ENCODE measurements around the gene HJV. TPM values are rescaled to one million over a fixed set of nuclear protein-coding genes. Genes with fewer than 3 reads are reported as not detected.
"Not testable (repeated sequence)": the region's sequence is repeated elsewhere in the genome, so short reads cannot be mapped to it uniquely, and the experiment has no call there.

Gene HJV
- total RNA-seq, 2 donors from 2014 or later: not detected

- intact Hi-C loops (cut with DNase I): no loop called here
- TF ChIP-seq CTCF (IDR thresholded peaks at IDR 0.05) (no peak), POLR2A (IDR thresholded peaks at IDR 0.05) (no peak)
- 82 to 89% methylated on average over 25 to 27 of the region's 27 CpGs for WGBS, 2 donors
- H3K27ac ChIP-seq: no peak overlapping the region
- H3K4me1 ChIP-seq: peaks cover 20% of the 10 kb centered on the region
- H3K9me3 ChIP-seq: no peaks in the 10 kb centered on the region
- DNase-seq: no peak
- no peaks in the 10 kb centered on the region for H3K36me3 ChIP-seq (replicated peaks in 1 of 2; ENCODE audit: insufficient read depth in 1 of 2, low read depth in 2 of 2)
- ATAC-seq: no peak
- no peaks in the 10 kb centered on the region for H3K27me3 ChIP-seq
- no peak overlapping the region for H3K4me3 ChIP-seq
Measured at GRCh38 chr1:146049436-146049835, 27.9 kb upstream of the HJV start.

GRCh38 chr1:146048514-146049115 lies 27.1 kb upstream of the HJV start:
- H3K9me3 ChIP-seq; DNase-seq; H3K27ac ChIP-seq; H3K4me3 ChIP-seq; H3K27me3 ChIP-seq; ATAC-seq; intact Hi-C loops (cut with DNase I); H3K36me3 ChIP-seq (replicated peaks in 1 of 2; ENCODE audit: insufficient read depth in 1 of 2, low read depth in 2 of 2): not testable (repeated sequence)
- peaks cover 24% of the 10 kb centered on the region for H3K4me1 ChIP-seq
- 80 to 84% methylated on average over 8 of the region's 8 CpGs for WGBS, 2 donors

- 96 to 100% methylated on average over 1 of the region's 1 CpG for WGBS, 2 donors
- H3K36me3 ChIP-seq (replicated peaks in 1 of 2; ENCODE audit: insufficient read depth in 1 of 2, low read depth in 2 of 2): no peaks in the 10 kb centered on the region
- ATAC-seq (no peak), DNase-seq (no peak)
- H3K27me3 ChIP-seq: no peaks in the 10 kb centered on the region
- peaks cover 24% of the 10 kb centered on the region for H3K4me1 ChIP-seq
- no peak for TF ChIP-seq CTCF (IDR thresholded peaks at IDR 0.05)
- TF ChIP-seq POLR2A (IDR thresholded peaks at IDR 0.05): no peak
- no peaks in the 10 kb centered on the region for H3K9me3 ChIP-seq
- no peak overlapping the region for H3K4me3 ChIP-seq
- H3K27ac ChIP-seq: no peak overlapping the region
- intact Hi-C loops (cut with DNase I): no loop called here
Measured at GRCh38 chr1:146046664-146047063, 25.1 kb upstream of the HJV start.

- H3K27ac ChIP-seq: peak overlapping the region in 2 of 4 donors; percentile 89 to 91
- intact Hi-C loops (cut with DNase I): no loop called here
Measured at GRCh38 chr1:146039844-146040194, 18.3 kb upstream of the HJV start.

GRCh38 chr1:146036965-146037646 lies 15.6 kb upstream of the HJV start:
- Histone ChIP-seq H3K27ac (peak overlapping the region; percentile 74 to 94 (median 90)), H3K9me3 (no peaks in the 10 kb centered on the region), H3K27me3 (no peaks in the 10 kb centered on the region), H3K36me3 (replicated peaks in 1 of 2; ENCODE audit: insufficient read depth in 1 of 2, low read depth in 2 of 2) (no peaks in the 10 kb centered on the region), H3K4me1 (peaks cover 41% of the 10 kb centered on the region), H3K4me3 (peak overlapping the region; percentile 15 to 28)
- ATAC-seq (peak; percentile 65), DNase-seq (peak; percentile 85 to 89 (median 86))
- 1% methylated on average over 21 of the region's 21 CpGs for WGBS, 2 donors
- TF ChIP-seq CTCF (IDR thresholded peaks at IDR 0.05): no peak
- peak in 2 of 3 donors; percentile 52 to 53 for TF ChIP-seq POLR2A (IDR thresholded peaks at IDR 0.05)
- intact Hi-C loops (cut with DNase I): no loop called here

More at GRCh38 chr1:146039844-146040194, 18.3 kb upstream of the HJV start:
- no peak overlapping the region for H3K4me3 ChIP-seq
- peaks cover 45% of the 10 kb centered on the region for H3K4me1 ChIP-seq
- DNase-seq (no peak), ATAC-seq (no peak)
- H3K27me3 ChIP-seq: no peaks in the 10 kb centered on the region
- WGBS, 2 donors: 57 to 64% methylated on average over 9 of the region's 9 CpGs
- H3K36me3 ChIP-seq (replicated peaks in 1 of 2; ENCODE audit: insufficient read depth in 1 of 2, low read depth in 2 of 2): no peaks in the 10 kb centered on the region
- no peak for TF ChIP-seq POLR2A (IDR thresholded peaks at IDR 0.05)
- no peak for TF ChIP-seq CTCF (IDR thresholded peaks at IDR 0.05)
- no peaks in the 10 kb centered on the region for H3K9me3 ChIP-seq
